ENCODE measurements around the gene USP15.

DNA sequence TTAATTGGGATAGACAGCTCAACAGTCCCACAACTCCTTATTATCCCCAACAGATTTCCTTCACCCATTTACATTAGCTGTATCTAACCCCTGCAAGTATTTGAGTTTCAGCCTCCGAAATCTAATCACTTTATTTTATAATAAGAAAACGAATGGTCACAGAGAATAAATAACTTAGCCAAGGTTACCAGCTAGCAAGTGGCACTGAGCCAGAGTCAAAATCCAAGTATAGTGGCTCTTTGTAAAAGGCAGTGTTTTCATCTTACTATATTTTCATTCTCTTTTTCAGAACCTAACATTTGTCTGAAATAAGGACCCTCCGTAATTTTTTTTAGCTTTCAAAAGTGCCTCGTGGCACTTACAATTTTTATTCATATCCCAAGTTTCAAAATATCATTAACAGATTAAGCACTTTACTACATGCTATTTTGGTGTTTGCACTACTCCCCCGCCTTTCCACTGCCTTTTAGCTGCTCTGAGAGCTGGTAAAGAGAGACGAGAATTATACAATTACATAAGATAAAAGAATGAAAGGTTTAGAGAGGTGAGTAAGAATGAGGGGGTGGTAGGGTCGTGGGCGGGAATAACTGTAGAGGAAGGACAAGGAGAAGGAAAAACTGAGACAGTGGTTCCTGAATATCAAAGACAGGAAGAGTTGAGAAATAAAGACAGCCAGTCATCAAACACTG lies 3.7 kb upstream of the USP15 start:
- TF ChIP-seq, protein P1, sequence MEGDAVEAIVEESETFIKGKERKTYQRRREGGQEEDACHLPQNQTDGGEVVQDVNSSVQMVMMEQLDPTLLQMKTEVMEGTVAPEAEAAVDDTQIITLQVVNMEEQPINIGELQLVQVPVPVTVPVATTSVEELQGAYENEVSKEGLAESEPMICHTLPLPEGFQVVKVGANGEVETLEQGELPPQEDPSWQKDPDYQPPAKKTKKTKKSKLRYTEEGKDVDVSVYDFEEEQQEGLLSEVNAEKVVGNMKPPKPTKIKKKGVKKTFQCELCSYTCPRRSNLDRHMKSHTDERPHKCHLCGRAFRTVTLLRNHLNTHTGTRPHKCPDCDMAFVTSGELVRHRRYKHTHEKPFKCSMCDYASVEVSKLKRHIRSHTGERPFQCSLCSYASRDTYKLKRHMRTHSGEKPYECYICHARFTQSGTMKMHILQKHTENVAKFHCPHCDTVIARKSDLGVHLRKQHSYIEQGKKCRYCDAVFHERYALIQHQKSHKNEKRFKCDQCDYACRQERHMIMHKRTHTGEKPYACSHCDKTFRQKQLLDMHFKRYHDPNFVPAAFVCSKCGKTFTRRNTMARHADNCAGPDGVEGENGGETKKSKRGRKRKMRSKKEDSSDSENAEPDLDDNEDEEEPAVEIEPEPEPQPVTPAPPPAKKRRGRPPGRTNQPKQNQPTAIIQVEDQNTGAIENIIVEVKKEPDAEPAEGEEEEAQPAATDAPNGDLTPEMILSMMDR (IDR thresholded peaks at IDR 0.05; ENCODE audit: insufficient read depth, low read length, poor library complexity, severe bottlenecking), result no peak
- TF ChIP-seq EZH2phosphoT487 (conservative IDR thresholded peaks at IDR 0.05; ENCODE audit: low read length), result no peak
